K562 (cell line): Measurements from ENCODE around the gene HELT.
"Not testable (repeated sequence)": the region's sequence is repeated elsewhere in the genome, so short reads cannot be mapped to it uniquely, and the experiment has no call there.

ENCODE experiments used
- IRF2 ChIP-seq: sonication (generic); formaldehyde crosslinking; IDR thresholded peaks from 2 replicates; pipeline ENCODE4 v1.8.1; 2022; ENCODE audit warnings: mild to moderate bottlenecking, missing genetic modification reagents
- POLR2A ChIP-seq: fragments of 450-650 bp; conservative IDR thresholded peaks from 2 replicates; pipeline ENCODE4 v1.6.1; 2016
- PPARD ChIP-seq: fragments of 250-450 bp; sonication (Bioruptor Pico); IDR thresholded peaks from 2 replicates; pipeline ENCODE4 v1.8.0; 2022; ENCODE audit warnings: inconsistent platforms, mild to moderate bottlenecking, moderate library complexity
- ZNF274 ChIP-seq: IDR thresholded peaks from 2 replicates; pipeline ENCODE4 v1.6.1; 2011; ENCODE audit warnings: low read depth, mild to moderate bottlenecking, low read length, moderate library complexity, borderline replicate concordance
- TF ChIP-seq, protein P1 (sequence below), 2 experiments: IDR thresholded peaks in 1 of 2; conservative IDR thresholded peaks in 1 of 2; 2 replicates each; pipeline ENCODE4 v1.6.1; 2016; ENCODE audit warnings: low read depth in 2 of 2, mild to moderate bottlenecking in 1 of 2, missing compliant biosample characterization in 1 of 2, missing genetic modification characterization in 1 of 2, moderate library complexity in 1 of 2
- TF ChIP-seq, protein P2 (sequence below): fragments of 450-650 bp; formaldehyde crosslinking; IDR thresholded peaks from 2 replicates; pipeline ENCODE4 v1.4.0; 2020; ENCODE audit warnings: mild to moderate bottlenecking, moderate library complexity

DNA sequence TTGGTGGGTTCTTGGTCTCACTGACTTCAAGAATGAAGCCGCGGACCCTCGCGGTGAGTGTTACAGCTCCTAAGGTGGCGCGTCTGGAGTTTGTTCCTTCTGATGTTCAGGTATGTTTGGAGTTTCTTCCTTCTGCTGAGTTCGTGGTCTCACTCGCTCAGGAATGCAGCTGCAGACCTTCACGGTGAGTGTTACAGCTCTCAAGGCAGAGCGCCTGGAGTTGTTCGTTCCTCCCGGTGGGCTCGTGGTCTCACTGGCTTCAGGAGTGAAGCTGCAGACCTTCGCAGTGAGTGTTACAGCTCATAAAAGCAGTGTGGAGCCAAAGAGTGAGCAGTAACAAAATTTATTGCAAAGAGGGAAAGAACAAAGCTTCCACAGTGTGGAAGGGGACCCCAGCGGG is 29.0 kb upstream of the HELT start:
- TF ChIP-seq ZNF274; PPARD (CRISPR knock-in tag); POLR2A; IRF2 (CRISPR knock-in tag): not testable (repeated sequence)
- TF ChIP-seq, protein P1, sequence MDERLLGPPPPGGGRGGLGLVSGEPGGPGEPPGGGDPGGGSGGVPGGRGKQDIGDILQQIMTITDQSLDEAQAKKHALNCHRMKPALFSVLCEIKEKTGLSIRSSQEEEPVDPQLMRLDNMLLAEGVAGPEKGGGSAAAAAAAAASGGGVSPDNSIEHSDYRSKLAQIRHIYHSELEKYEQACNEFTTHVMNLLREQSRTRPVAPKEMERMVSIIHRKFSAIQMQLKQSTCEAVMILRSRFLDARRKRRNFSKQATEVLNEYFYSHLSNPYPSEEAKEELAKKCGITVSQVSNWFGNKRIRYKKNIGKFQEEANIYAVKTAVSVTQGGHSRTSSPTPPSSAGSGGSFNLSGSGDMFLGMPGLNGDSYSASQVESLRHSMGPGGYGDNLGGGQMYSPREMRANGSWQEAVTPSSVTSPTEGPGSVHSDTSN (CRISPR knock-in tag; IDR thresholded peaks at IDR 0.05; ENCODE audit: low read depth): not testable (repeated sequence)
- TF ChIP-seq, protein P1 (tag; conservative IDR thresholded peaks at IDR 0.05; ENCODE audit: low read depth): not testable (repeated sequence)
- TF ChIP-seq, protein P2, sequence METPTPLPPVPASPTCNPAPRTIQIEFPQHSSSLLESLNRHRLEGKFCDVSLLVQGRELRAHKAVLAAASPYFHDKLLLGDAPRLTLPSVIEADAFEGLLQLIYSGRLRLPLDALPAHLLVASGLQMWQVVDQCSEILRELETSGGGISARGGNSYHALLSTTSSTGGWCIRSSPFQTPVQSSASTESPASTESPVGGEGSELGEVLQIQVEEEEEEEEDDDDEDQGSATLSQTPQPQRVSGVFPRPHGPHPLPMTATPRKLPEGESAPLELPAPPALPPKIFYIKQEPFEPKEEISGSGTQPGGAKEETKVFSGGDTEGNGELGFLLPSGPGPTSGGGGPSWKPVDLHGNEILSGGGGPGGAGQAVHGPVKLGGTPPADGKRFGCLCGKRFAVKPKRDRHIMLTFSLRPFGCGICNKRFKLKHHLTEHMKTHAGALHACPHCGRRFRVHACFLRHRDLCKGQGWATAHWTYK (CRISPR knock-in tag): not testable (repeated sequence)
